Osteoblast (primary cell): Measurements from ENCODE around the gene ART3. TPM values are rescaled to one million over a fixed set of nuclear protein-coding genes. Genes with fewer than 3 reads are reported as not detected.

ENCODE experiments used
- DNase-seq: peaks from one replicate; pipeline ENCODE4 v3.0.0; 2011; ENCODE audit warnings: low spot score, mixed read lengths; ENCODE audit not compliant: insufficient read length; ENCODE audit errors: missing footprints
- H2AFZ ChIP-seq: 2 replicates; pipeline ENCODE4 v1.6.0; 2011; ENCODE audit warnings: mild to moderate bottlenecking, low read length
- H3K27ac ChIP-seq: 2 replicates; pipeline ENCODE4 v1.5.1; 2011; ENCODE audit warnings: mild to moderate bottlenecking, low read depth, low read length, moderate library complexity
- H3K27me3 ChIP-seq: 2 replicates; pipeline ENCODE4 v1.6.0; 2012; ENCODE audit warnings: mild to moderate bottlenecking, control low read depth, inconsistent platforms, low read length, moderate library complexity; ENCODE audit not compliant: insufficient read depth
- H3K36me3 ChIP-seq: 2 replicates; pipeline ENCODE4 v1.5.1; 2011; ENCODE audit warnings: mild to moderate bottlenecking, low read length, control low read depth, moderate library complexity; ENCODE audit not compliant: insufficient read depth
- H3K4me1 ChIP-seq: 2 replicates; pipeline ENCODE4 v1.5.1; 2011; ENCODE audit warnings: mild to moderate bottlenecking, low read length, control low read depth, moderate library complexity; ENCODE audit not compliant: insufficient read depth
- H3K4me2 ChIP-seq: 2 replicates; pipeline ENCODE4 v1.6.0; 2011; ENCODE audit warnings: mild to moderate bottlenecking, low read length; ENCODE audit not compliant: insufficient read depth
- H3K4me3 ChIP-seq: fragments of 200-600 bp; sonication (generic); 3 replicates; pipeline ENCODE4 v1.5.1; 2012; ENCODE audit warnings: mild to moderate bottlenecking, low read length, inconsistent platforms; ENCODE audit not compliant: insufficient read depth
- H3K79me2 ChIP-seq: 2 replicates; pipeline ENCODE4 v1.6.0; 2012; ENCODE audit warnings: mild to moderate bottlenecking, low read length, control low read depth, inconsistent platforms; ENCODE audit not compliant: insufficient read depth
- H3K9me3 ChIP-seq: 2 replicates; pipeline ENCODE4 v1.5.1; 2011; ENCODE audit warnings: low read depth, low read length, control low read depth
- H4K20me1 ChIP-seq: 2 replicates; pipeline ENCODE4 v1.6.0; 2012; ENCODE audit warnings: mild to moderate bottlenecking, low read length, control low read depth; ENCODE audit not compliant: insufficient read depth
- CTCF ChIP-seq: IDR thresholded peaks from 2 replicates; pipeline ENCODE4 v1.5.1; 2011; ENCODE audit warnings: mild to moderate bottlenecking, low read depth, low read length, moderate library complexity; ENCODE audit errors: extremely low read depth
- total RNA-seq: library from RNA; depleted of rRNA; stranded (reverse); fragments of >200 nt; gene quantifications from 2 replicates; pipeline ENCODE4 v1.2.3, GENCODE V29; 2012

The ART3 gene
- total RNA-seq, 1 donor = under 0.01 TPM

- peaks cover 28% of the 10 kb centered on the region for H3K27me3 ChIP-seq
- H4K20me1 ChIP-seq = no peaks in the 10 kb centered on the region
- H3K4me2 ChIP-seq = no peak overlapping the region
- no peak for TF ChIP-seq CTCF
- H3K36me3 ChIP-seq = no peaks in the 10 kb centered on the region
- H3K27ac ChIP-seq = no peak overlapping the region
- H3K79me2 ChIP-seq = no peaks in the 10 kb centered on the region
- no peaks in the 10 kb centered on the region for H3K4me1 ChIP-seq
- no peak for DNase-seq
- H3K9me3 ChIP-seq = no peaks in the 10 kb centered on the region
- no peak overlapping the region for H3K4me3 ChIP-seq
- H2AFZ ChIP-seq = no peak overlapping the region
Observed at GRCh38 chr4:76061982-76062381, 12.5 kb upstream of the ART3 start.

GRCh38 chr4:76066546-76066945 lies 8.0 kb upstream of the ART3 start:
- H2AFZ ChIP-seq = no peak overlapping the region
- no peaks in the 10 kb centered on the region for H3K79me2 ChIP-seq
- H3K27me3 ChIP-seq = peaks cover 4% of the 10 kb centered on the region
- TF ChIP-seq CTCF = no peak
- H4K20me1 ChIP-seq = no peaks in the 10 kb centered on the region
- H3K4me2 ChIP-seq = no peak overlapping the region
- no peaks in the 10 kb centered on the region for H3K4me1 ChIP-seq
- H3K4me3 ChIP-seq = no peak overlapping the region
- no peaks in the 10 kb centered on the region for H3K36me3 ChIP-seq
- DNase-seq = no peak
- no peak overlapping the region for H3K27ac ChIP-seq
- no peaks in the 10 kb centered on the region for H3K9me3 ChIP-seq

GRCh38 chr4:76067652-76068286 lies 6.7 kb upstream of the ART3 start:
- Histone ChIP-seq H3K27ac (no peak overlapping the region), H4K20me1 (no peaks in the 10 kb centered on the region), H3K4me1 (no peaks in the 10 kb centered on the region), H3K79me2 (no peaks in the 10 kb centered on the region), H2AFZ (no peak overlapping the region), H3K4me2 (no peak overlapping the region), H3K9me3 (no peaks in the 10 kb centered on the region), H3K36me3 (no peaks in the 10 kb centered on the region), H3K4me3 (no peak overlapping the region), H3K27me3 (no peaks in the 10 kb centered on the region)
- peak; percentile 92 for TF ChIP-seq CTCF
- peak; percentile 63 for DNase-seq

GRCh38 chr4:76072760-76073159 lies 1.7 kb upstream of the ART3 start:
- Histone ChIP-seq H2AFZ (no peak overlapping the region), H3K36me3 (no peaks in the 10 kb centered on the region), H3K9me3 (no peaks in the 10 kb centered on the region), H3K27me3 (no peaks in the 10 kb centered on the region), H3K79me2 (no peaks in the 10 kb centered on the region), H3K4me3 (no peak overlapping the region), H3K4me1 (no peaks in the 10 kb centered on the region), H3K27ac (no peak overlapping the region), H4K20me1 (no peaks in the 10 kb centered on the region), H3K4me2 (no peak overlapping the region)
- DNase-seq = no peak
- TF ChIP-seq CTCF = no peak
